Ovary (tissue), 9 donors: ENCODE data around the gene LYST. TPM values are rescaled to one million over a fixed set of nuclear protein-coding genes. Genes with fewer than 3 reads are reported as not detected.

ENCODE experiments used
- DNase-seq, 5 donors: peaks; one replicate each; pipeline ENCODE4 v3.0.0-alpha.2; 2019 to 2020
- H3K27ac ChIP-seq, 2 donors: fragments of 200-600 bp; one replicate each; pipeline versions ENCODE4 v1.5.1 to v1.8.0; 2019 to 2022
- H3K27me3 ChIP-seq: fragments of 200-600 bp; one replicate; pipeline ENCODE4 v1.8.0; 2022
- H3K36me3 ChIP-seq: fragments of 200-600 bp; sonication (generic); one replicate; pipeline ENCODE4 v1.5.1; 2019
- H3K4me1 ChIP-seq: one replicate; pipeline ENCODE4 v1.8.1; 2013; ENCODE audit warnings: mild to moderate bottlenecking, moderate library complexity; ENCODE audit not compliant: insufficient read depth
- H3K4me3 ChIP-seq: fragments of 200-600 bp; sonication (generic); one replicate; pipeline ENCODE4 v1.5.1; 2017
- H3K9me3 ChIP-seq, 2 donors: fragments of 200-600 bp in 1 of 2; sonication (generic) in 1 of 2; one replicate each; pipeline versions ENCODE4 v1.5.1 to v1.8.1; 2013 to 2019; ENCODE audit warnings: mild to moderate bottlenecking in 1 of 2, moderate library complexity in 1 of 2
- EP300 ChIP-seq: sonication (generic); formaldehyde crosslinking; IDR thresholded peaks from one replicate; pipeline ENCODE4 v1.6.1; 2017; ENCODE audit warnings: antibody characterized with exemption
- POLR2A ChIP-seq: fragments of 450-650 bp; IDR thresholded peaks from one replicate; pipeline ENCODE4 v1.6.1; 2017; ENCODE audit warnings: antibody characterized with exemption, mild to moderate bottlenecking, moderate library complexity
- WGBS, 3 donors: extraction: QIAGEN DNeasy Blood & Tissue Kit in 1 of 3; methylation state at CpG; one replicate each; pipeline versions ENCODE4 v1.1.5 to v1.1.7; 2013 to 2017; 5-methylcytosine and 5-hydroxymethylcytosine counted together
- intact Hi-C, 4 donors: fragments of 100-400 bp; cut with DNase I; formaldehyde crosslinking; loops; one replicate each; pipeline versions ENCODE4 v1.11.0 to v1.15.1; 2022 to 2023
- polyA plus RNA-seq, 2 donors: library from polyadenylated mRNA; stranded (reverse); fragments of 200-250 nt in 1 of 2; fragments of 350-450 nt in 1 of 2; fragmentation: Illumina TruSeq in 1 of 2; extraction: RNeasy Lipid Tissue Mini Kit (QIAGEN cat#74804) in 1 of 2; gene quantifications; one replicate each; pipeline ENCODE4 v1.2.3, GENCODE V29; 2013 to 2014
- total RNA-seq, 7 donors: library from RNA; depleted of rRNA in 2 of 7; stranded (reverse); fragments of >200 nt in 2 of 7; fragmentation: NEBNext Ultra II Directional in 3 of 7; extraction: Animal tissue kit (Norgen Biotek cat#: 25700) in 3 of 7; gene quantifications; one replicate each; pipeline versions ENCODE4 v1.1.0 to v1.2.4, GENCODE V29; 2016 to 2023
- TF ChIP-seq, protein P1 (sequence below), 3 donors: fragments of 450-650 bp in 2 of 3; fragments of 200-600 bp in 1 of 3; IDR thresholded peaks; one replicate each; pipeline versions ENCODE4 v1.5.1 to v1.8.0; 2016 to 2022; ENCODE audit warnings: antibody characterized with exemption in 3 of 3, mild to moderate bottlenecking in 1 of 3
- donor health status: DM: no; HTN: no; CAD: no; lungs with moderate emphysema.
- donor health status: DM: no; HTN: no; CAD: no.
- donor health status: Bipolar disorder and iron deficiency.
- donor health status: DM: yes; HTN: yes; CAD: no.
- donor health status: DM: no; HTN: no; CAD: no.
- donor health status: DM: yes; HTN: yes; CAD: no.

LYST gene
- total and polyA plus RNA-seq, 9 donors: 6.8 to 29.2 (median 21.7) TPM

GRCh38 chr1:235808223-235808622 is 58.5 kb downstream of the LYST start:
- no peak for DNase-seq
- intact Hi-C loops: no loop called here
- Histone ChIP-seq H3K27ac (no peak overlapping the region), H3K9me3 (no peaks in the 10 kb centered on the region), H3K4me3 (no peak overlapping the region), H3K27me3 (no peaks in the 10 kb centered on the region), H3K4me1 (peaks cover 2% of the 10 kb centered on the region), H3K36me3 (no peaks in the 10 kb centered on the region)
- TF ChIP-seq, protein P1, sequence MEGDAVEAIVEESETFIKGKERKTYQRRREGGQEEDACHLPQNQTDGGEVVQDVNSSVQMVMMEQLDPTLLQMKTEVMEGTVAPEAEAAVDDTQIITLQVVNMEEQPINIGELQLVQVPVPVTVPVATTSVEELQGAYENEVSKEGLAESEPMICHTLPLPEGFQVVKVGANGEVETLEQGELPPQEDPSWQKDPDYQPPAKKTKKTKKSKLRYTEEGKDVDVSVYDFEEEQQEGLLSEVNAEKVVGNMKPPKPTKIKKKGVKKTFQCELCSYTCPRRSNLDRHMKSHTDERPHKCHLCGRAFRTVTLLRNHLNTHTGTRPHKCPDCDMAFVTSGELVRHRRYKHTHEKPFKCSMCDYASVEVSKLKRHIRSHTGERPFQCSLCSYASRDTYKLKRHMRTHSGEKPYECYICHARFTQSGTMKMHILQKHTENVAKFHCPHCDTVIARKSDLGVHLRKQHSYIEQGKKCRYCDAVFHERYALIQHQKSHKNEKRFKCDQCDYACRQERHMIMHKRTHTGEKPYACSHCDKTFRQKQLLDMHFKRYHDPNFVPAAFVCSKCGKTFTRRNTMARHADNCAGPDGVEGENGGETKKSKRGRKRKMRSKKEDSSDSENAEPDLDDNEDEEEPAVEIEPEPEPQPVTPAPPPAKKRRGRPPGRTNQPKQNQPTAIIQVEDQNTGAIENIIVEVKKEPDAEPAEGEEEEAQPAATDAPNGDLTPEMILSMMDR (IDR thresholded peaks at IDR 0.05): no peak
- TF ChIP-seq POLR2A (no peak), EP300 (no peak)
- WGBS, 3 donors: 92 to 97% (median 95%) methylated on average over 6 of the region's 6 CpGs

DNA sequence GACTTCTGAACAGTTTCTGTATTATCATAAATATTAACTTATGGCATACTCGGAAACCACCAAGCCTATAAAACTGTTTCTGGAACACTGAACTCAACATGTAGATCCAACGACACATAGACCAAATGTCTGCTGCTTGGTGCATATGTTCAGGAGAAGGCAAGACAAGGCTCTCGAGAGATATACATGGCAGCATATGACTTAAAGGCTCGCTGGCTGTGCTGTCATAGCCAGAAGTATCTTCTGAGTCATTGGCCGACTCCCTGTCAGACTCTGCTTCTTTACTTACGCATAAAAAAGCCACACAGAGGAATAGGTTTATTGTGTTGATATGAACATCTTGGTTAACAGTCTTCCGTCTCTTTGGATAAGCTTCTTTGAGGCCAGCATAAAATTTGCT is 60.6 kb downstream of the LYST start:
- TF ChIP-seq POLR2A (no peak), EP300 (no peak)
- TF ChIP-seq, protein P1 (IDR thresholded peaks at IDR 0.05): no peak
- intact Hi-C loops: no loop called here
- H3K4me1 ChIP-seq: peaks cover 2% of the 10 kb centered on the region

GRCh38 chr1:235802573-235803346 is 63.9 kb downstream of the LYST start:
- Histone ChIP-seq H3K4me1 (no peaks in the 10 kb centered on the region), H3K27me3 (no peaks in the 10 kb centered on the region), H3K4me3 (no peak overlapping the region), H3K27ac (no peak overlapping the region), H3K36me3 (no peaks in the 10 kb centered on the region), H3K9me3 (no peaks in the 10 kb centered on the region)
- 95 to 98% (median 95%) methylated on average over 4 of the region's 4 CpGs for WGBS, 3 donors
- intact Hi-C loops: no loop called here
- TF ChIP-seq EP300 (no peak), POLR2A (no peak)
- TF ChIP-seq, protein P1 (IDR thresholded peaks at IDR 0.05): no peak
- no peak for DNase-seq

More for the DNA sequence above, 60.6 kb downstream of the LYST start:
- no peaks in the 10 kb centered on the region for H3K9me3 ChIP-seq
- no peak overlapping the region for H3K27ac ChIP-seq
- no peak for DNase-seq
- no peaks in the 10 kb centered on the region for H3K27me3 ChIP-seq
- WGBS, 3 donors: 93 to 97% (median 96%) methylated on average over 7 of the region's 7 CpGs
- H3K36me3 ChIP-seq: no peaks in the 10 kb centered on the region
- H3K4me3 ChIP-seq: no peak overlapping the region

GRCh38 chr1:235799264-235799663 is 67.4 kb downstream of the LYST start:
- Histone ChIP-seq H3K4me3 (no peak overlapping the region), H3K9me3 (no peaks in the 10 kb centered on the region), H3K4me1 (no peaks in the 10 kb centered on the region), H3K27me3 (no peaks in the 10 kb centered on the region), H3K27ac (no peak overlapping the region), H3K36me3 (no peaks in the 10 kb centered on the region)
- TF ChIP-seq EP300 (no peak), POLR2A (no peak)
- TF ChIP-seq, protein P1 (IDR thresholded peaks at IDR 0.05): no peak
- intact Hi-C loops: no loop called here
- 88 to 96% (median 96%) methylated on average over 2 of the region's 2 CpGs for WGBS, 3 donors
- no peak for DNase-seq
